Stomach (tissue), 9 donors: ENCODE measurements around the gene TAS2R41. TPM values are rescaled to one million over a fixed set of nuclear protein-coding genes. Genes with fewer than 3 reads are reported as not detected.

ENCODE experiments used
- DNase-seq, 2 donors: peaks; one replicate each; pipeline versions ENCODE4 v3.0.0 to v3.0.0-alpha.2; 2013 to 2019
- H3K27ac ChIP-seq, 5 donors: fragments of 200-600 bp in 4 of 5; sonication (generic) in 4 of 5; one replicate each; pipeline ENCODE4 v1.5.1; 2013 to 2019; ENCODE audit warnings: mild to moderate bottlenecking in 1 of 5, moderate library complexity in 1 of 5
- H3K27me3 ChIP-seq, 3 donors: fragments of 200-600 bp; sonication (generic); one replicate each; pipeline ENCODE4 v1.5.1; 2017 to 2019; ENCODE audit warnings: mixed run types in 1 of 3
- H3K36me3 ChIP-seq, 4 donors: fragments of 200-600 bp; sonication (generic); 1 replicate in 3 of 4; 2 replicates in 1 of 4; pipeline ENCODE4 v1.5.1; 2016 to 2019
- H3K4me1 ChIP-seq, 4 donors: fragments of 200-600 bp; sonication (generic); one replicate each; pipeline ENCODE4 v1.5.1; 2016 to 2019
- H3K4me3 ChIP-seq, 4 donors: fragments of 200-600 bp; sonication (generic) in 3 of 4; one replicate each; pipeline ENCODE4 v1.5.1; 2016 to 2019; ENCODE audit warnings: mild to moderate bottlenecking in 1 of 4
- H3K9me3 ChIP-seq, 4 donors: fragments of 200-600 bp; sonication (generic); one replicate each; pipeline ENCODE4 v1.5.1; 2016 to 2019
- EP300 ChIP-seq: sonication (generic); formaldehyde crosslinking; IDR thresholded peaks from one replicate; pipeline ENCODE4 v1.6.1; 2017; ENCODE audit warnings: antibody characterized with exemption
- POLR2A ChIP-seq, 4 donors: fragments of 450-650 bp; IDR thresholded peaks; one replicate each; pipeline ENCODE4 v1.6.1; 2016; ENCODE audit warnings: antibody characterized with exemption in 4 of 4, control low read depth in 2 of 4, mild to moderate bottlenecking in 1 of 4, moderate library complexity in 1 of 4
- POLR2AphosphoS5 ChIP-seq, 3 donors: sonication (generic); formaldehyde crosslinking; IDR thresholded peaks; one replicate each; pipeline ENCODE4 v1.6.1; 2016; ENCODE audit warnings: antibody characterized with exemption in 3 of 3
- WGBS, 5 donors: extraction: QIAGEN DNeasy Blood & Tissue Kit in 3 of 5; methylation state at CpG; one replicate each; pipeline versions ENCODE4 v1.1.5 to v1.1.7; 2013 to 2018; 5-methylcytosine and 5-hydroxymethylcytosine counted together
- intact Hi-C: fragments of 100-400 bp; cut with DNase I; formaldehyde crosslinking; loops from one replicate; pipeline ENCODE4 v1.15.1; 2023; ENCODE audit warnings: low total_unique reads
- polyA plus RNA-seq, 3 donors: library from polyadenylated mRNA; stranded (reverse); fragments of 200-250 nt; gene quantifications; one replicate each; pipeline ENCODE4 v1.2.3, GENCODE V29; 2013
- total RNA-seq, 5 donors: library from RNA; depleted of rRNA; stranded (reverse); fragments of >200 nt; gene quantifications; one replicate each; pipeline versions ENCODE4 v1.1.0 to v1.2.3, GENCODE V29; 2014 to 2016
- TF ChIP-seq, protein P1 (sequence below), 7 experiments: fragments of 450-650 bp in 4 of 7; fragments of 200-600 bp in 3 of 7; sonication (generic) in 3 of 7; IDR thresholded peaks; one replicate each; pipeline ENCODE4 v1.5.1; 2016 to 2019; ENCODE audit warnings: antibody characterized with exemption in 7 of 7, control low read depth in 2 of 7, mild to moderate bottlenecking in 1 of 7
- donor health status: healthy with polysubstance abuse.
- donor health status: Bipolar disorder and iron deficiency.
- donor health status: healthy.

The TAS2R41 gene
- total and polyA plus RNA-seq, 8 donors = 1.5 TPM; not detected in 7

DNA sequence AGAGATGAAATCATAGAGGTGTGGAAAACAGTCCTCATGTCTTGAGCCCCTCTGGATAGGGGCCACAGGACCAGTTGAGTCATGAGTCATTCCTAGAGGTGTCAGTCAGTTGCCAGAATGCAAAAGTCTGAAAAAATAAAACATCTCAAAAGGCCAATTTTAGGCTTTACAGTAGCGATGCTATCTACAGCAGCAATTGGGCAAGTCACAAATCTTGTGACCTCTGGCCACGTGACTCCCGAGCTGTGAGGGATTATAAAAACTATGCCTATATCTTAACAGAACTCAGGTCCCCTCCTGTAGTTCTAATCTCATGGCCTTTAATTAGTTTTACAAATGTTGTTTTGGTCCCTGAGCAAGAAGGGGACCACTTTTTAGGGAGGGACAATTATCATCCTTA, 15.6 kb upstream of the TAS2R41 start:
- H3K4me1 ChIP-seq = no peaks in the 10 kb centered on the region
- no peaks in the 10 kb centered on the region for H3K9me3 ChIP-seq
- H3K4me3 ChIP-seq = no peak overlapping the region
- no peak for DNase-seq
- no peaks in the 10 kb centered on the region for H3K36me3 ChIP-seq
- TF ChIP-seq, protein P1, sequence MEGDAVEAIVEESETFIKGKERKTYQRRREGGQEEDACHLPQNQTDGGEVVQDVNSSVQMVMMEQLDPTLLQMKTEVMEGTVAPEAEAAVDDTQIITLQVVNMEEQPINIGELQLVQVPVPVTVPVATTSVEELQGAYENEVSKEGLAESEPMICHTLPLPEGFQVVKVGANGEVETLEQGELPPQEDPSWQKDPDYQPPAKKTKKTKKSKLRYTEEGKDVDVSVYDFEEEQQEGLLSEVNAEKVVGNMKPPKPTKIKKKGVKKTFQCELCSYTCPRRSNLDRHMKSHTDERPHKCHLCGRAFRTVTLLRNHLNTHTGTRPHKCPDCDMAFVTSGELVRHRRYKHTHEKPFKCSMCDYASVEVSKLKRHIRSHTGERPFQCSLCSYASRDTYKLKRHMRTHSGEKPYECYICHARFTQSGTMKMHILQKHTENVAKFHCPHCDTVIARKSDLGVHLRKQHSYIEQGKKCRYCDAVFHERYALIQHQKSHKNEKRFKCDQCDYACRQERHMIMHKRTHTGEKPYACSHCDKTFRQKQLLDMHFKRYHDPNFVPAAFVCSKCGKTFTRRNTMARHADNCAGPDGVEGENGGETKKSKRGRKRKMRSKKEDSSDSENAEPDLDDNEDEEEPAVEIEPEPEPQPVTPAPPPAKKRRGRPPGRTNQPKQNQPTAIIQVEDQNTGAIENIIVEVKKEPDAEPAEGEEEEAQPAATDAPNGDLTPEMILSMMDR (IDR thresholded peaks at IDR 0.05) = no peak
- TF ChIP-seq EP300 = no peak
- no peak for TF ChIP-seq POLR2AphosphoS5 (IDR thresholded peaks at IDR 0.05)
- no peak for TF ChIP-seq POLR2A (IDR thresholded peaks at IDR 0.05)
- H3K27me3 ChIP-seq = no peaks in the 10 kb centered on the region
- intact Hi-C loops = no loop called here
- 68 to 89% (median 88%) methylated on average over 3 of the region's 3 CpGs for WGBS, 5 donors
- no peak overlapping the region for H3K27ac ChIP-seq

DNA sequence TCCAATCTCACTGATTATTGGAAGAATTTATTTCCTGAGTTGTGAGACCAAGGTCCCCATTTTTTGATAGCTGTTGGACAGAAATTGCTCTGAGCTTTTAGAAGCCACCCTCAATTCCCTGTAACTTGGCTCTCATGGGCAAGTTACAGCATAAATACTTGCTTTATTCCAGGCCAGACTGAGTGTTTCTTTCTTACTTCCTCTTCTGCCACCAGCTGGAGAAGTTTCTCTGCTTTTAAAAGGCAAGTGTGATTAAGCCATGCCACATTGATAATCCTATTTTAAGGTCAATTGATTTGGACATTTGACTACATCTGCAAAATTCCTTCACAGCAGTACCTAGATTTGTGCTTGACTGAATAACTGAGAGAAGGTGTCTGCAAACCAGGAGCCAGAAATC, 14.1 kb upstream of the TAS2R41 start:
- intact Hi-C loops = no loop called here
- DNase-seq = no peak
- Histone ChIP-seq H3K4me1 (no peaks in the 10 kb centered on the region), H3K9me3 (no peaks in the 10 kb centered on the region), H3K4me3 (no peak overlapping the region), H3K27me3 (no peaks in the 10 kb centered on the region), H3K27ac (no peak overlapping the region), H3K36me3 (no peaks in the 10 kb centered on the region)
- TF ChIP-seq, protein P1 (IDR thresholded peaks at IDR 0.05) = no peak
- TF ChIP-seq POLR2AphosphoS5 (IDR thresholded peaks at IDR 0.05) = no peak

DNA sequence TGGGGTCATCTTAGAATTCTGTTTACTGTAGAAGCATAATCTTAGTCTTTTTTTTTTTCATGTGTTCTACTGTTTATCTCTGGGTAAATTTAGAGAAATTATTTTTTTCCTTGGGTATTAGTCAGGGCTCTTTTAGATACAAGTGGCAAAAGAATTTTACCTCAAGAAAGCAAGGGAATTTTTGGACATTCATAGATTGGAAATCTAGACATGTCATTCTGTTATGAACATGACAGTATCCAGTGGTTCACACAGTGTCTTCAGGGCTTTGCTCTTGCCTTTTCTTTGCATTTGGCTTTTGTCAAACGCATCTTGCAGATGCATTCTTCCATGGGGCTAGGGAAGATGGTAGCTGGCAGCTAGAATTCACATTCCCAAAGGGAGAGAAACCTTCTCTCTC, 13.7 kb upstream of the TAS2R41 start:
- no peak for DNase-seq
- Histone ChIP-seq H3K4me3 (no peak overlapping the region), H3K9me3 (no peaks in the 10 kb centered on the region), H3K27ac (no peak overlapping the region), H3K27me3 (no peaks in the 10 kb centered on the region), H3K36me3 (no peaks in the 10 kb centered on the region), H3K4me1 (no peaks in the 10 kb centered on the region)
- WGBS, 5 donors = 61 to 78% (median 69%) methylated on average over 1 of the region's 1 CpG
- TF ChIP-seq POLR2A (IDR thresholded peaks at IDR 0.05) = no peak
- no peak for TF ChIP-seq POLR2AphosphoS5 (IDR thresholded peaks at IDR 0.05)
- no peak for TF ChIP-seq EP300
- TF ChIP-seq, protein P1 (IDR thresholded peaks at IDR 0.05) = no peak
- intact Hi-C loops = no loop called here

DNA sequence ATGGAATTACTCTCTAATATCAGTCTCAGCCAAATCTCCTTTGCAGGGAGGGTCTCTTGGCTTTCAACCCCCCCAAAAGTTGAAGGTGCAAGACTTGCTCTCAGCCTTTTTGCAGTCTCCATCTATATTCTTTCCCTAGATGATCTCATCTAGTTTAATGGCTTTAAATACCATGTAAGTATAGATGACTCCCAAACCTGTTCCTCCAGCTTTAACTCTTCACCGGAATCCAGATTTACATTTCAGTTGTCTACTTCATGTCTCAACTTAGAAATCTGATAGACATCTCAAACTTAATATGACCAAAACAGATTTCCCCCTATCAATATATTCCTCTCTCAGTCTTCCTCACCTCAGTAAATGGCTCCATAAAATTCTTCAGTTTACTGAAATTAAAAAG, 9.9 kb upstream of the TAS2R41 start:
- Histone ChIP-seq H3K27ac (no peak overlapping the region), H3K36me3 (no peaks in the 10 kb centered on the region), H3K9me3 (peaks cover 0 to 14% (median 11%) of the 10 kb centered on the region in 4 donors), H3K27me3 (no peaks in the 10 kb centered on the region), H3K4me1 (no peaks in the 10 kb centered on the region), H3K4me3 (no peak overlapping the region)
- TF ChIP-seq POLR2A (IDR thresholded peaks at IDR 0.05) (no peak), POLR2AphosphoS5 (IDR thresholded peaks at IDR 0.05) (no peak), EP300 (no peak)
- TF ChIP-seq, protein P1 (IDR thresholded peaks at IDR 0.05) = no peak
- no peak for DNase-seq
- intact Hi-C loops = no loop called here
- WGBS, 5 donors = 74 to 95% (median 83%) methylated on average over 1 of the region's 1 CpG
